Activated CD8-positive, alpha-beta T cell treated with anti-CD3 and anti-CD28 coated beads for 36 hours (primary cell): Measurements from ENCODE around the gene NCK2. TPM values are rescaled to one million over a fixed set of nuclear protein-coding genes. Genes with fewer than 3 reads are reported as not detected.

Experiments used
- ATAC-seq: fragments of 200-7000 bp; cut with Tn5 transposase; one replicate; pipeline ENCODE4 v1.10.0; 2021; ENCODE audit warnings: mild to moderate bottlenecking, moderate library complexity
- CTCF ChIA-PET: fragments of 350-600 bp; sonication (Branson Sonifier 250); formaldehyde crosslinking; loops from one replicate; lab custom pipeline; 2021; ENCODE audit warnings: antibody characterized with exemption; lab: Charles Lee
- POLR2A ChIA-PET: fragments of 350-600 bp; sonication (Branson Sonifier 250); formaldehyde crosslinking; loops from one replicate; lab custom pipeline; 2021; ENCODE audit warnings: antibody characterized with exemption; lab: Charles Lee
- DNase-seq: peaks from one replicate; pipeline ENCODE4 v3.0.0-alpha.2; 2020
- H3K27ac Mint-ChIP-seq: one replicate; pipeline ENCODE4 v1.8.0; 2021; ENCODE audit warnings: mild to moderate bottlenecking, mixed read lengths
- H3K27me3 Mint-ChIP-seq: one replicate; pipeline ENCODE4 v1.8.0; 2021; ENCODE audit warnings: mixed read lengths
- H3K36me3 Mint-ChIP-seq: one replicate; pipeline ENCODE4 v1.8.0; 2021; ENCODE audit warnings: low read depth, mixed read lengths
- H3K4me1 Mint-ChIP-seq: one replicate; pipeline ENCODE4 v1.8.0; 2021; ENCODE audit warnings: low read depth, mixed read lengths
- H3K4me3 Mint-ChIP-seq: one replicate; pipeline ENCODE4 v1.8.0; 2021; ENCODE audit warnings: mild to moderate bottlenecking, moderate library complexity, mixed read lengths
- H3K9me3 Mint-ChIP-seq: one replicate; pipeline ENCODE4 v1.8.0; 2021; ENCODE audit warnings: mixed read lengths
- intact Hi-C: fragments of 100-400 bp; cut with micrococcal nuclease; formaldehyde crosslinking; loops from one replicate; pipeline ENCODE4 v1.10.0; 2022
- total RNA-seq, 2 experiments: library from RNA; stranded (reverse); gene quantifications; one replicate each; pipeline ENCODE4 v1.2.3, GENCODE V29; 2021
- TF ChIP-seq, protein P1 (sequence below): fragments of 200-600 bp; IDR thresholded peaks from one replicate; pipeline ENCODE4 v1.8.0; 2022; ENCODE audit warnings: antibody characterized with exemption, mild to moderate bottlenecking

Gene NCK2
- total RNA-seq, 2 experiments from 2014 or later = 68.3 to 69.7 TPM

DNA sequence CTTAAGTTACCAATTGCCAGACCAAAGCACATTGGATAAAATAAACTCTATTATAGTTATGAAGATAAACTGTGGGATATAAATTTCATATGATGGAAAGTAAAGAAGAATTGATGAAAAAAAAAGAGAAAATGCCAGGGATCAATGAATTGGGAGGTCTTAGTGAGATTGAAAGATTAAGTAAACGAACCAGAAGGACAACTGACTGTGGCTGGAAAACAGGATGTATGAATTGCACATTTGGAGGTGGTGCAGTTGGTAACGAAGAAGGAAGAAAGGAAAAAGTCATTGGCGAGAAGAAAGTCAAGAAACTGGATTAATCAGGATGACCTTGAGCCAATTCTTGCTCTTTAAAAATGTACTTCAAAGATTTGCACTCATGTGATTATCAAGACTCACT, 166.7 kb downstream of the NCK2 start:
- DNase-seq (no peak), ATAC-seq (no peak)
- no peaks in the 10 kb centered on the region for H3K27me3 Mint-ChIP-seq
- intact Hi-C loops = no loop called here
- peaks cover 13% of the 10 kb centered on the region for H3K9me3 Mint-ChIP-seq
- ChIA-PET POLR2A (interaction anchor here (1.5 kb wide), 1 partner anchor 165 kb away, joined by 4 read pairs; no protein-coding TSS in a partner anchor), CTCF (no interaction called here)
- no peak overlapping the region for H3K4me3 Mint-ChIP-seq
- H3K4me1 Mint-ChIP-seq = peaks cover 28% of the 10 kb centered on the region
- peaks cover 7% of the 10 kb centered on the region for H3K36me3 Mint-ChIP-seq
- no peak overlapping the region for H3K27ac Mint-ChIP-seq
- TF ChIP-seq, protein P1, sequence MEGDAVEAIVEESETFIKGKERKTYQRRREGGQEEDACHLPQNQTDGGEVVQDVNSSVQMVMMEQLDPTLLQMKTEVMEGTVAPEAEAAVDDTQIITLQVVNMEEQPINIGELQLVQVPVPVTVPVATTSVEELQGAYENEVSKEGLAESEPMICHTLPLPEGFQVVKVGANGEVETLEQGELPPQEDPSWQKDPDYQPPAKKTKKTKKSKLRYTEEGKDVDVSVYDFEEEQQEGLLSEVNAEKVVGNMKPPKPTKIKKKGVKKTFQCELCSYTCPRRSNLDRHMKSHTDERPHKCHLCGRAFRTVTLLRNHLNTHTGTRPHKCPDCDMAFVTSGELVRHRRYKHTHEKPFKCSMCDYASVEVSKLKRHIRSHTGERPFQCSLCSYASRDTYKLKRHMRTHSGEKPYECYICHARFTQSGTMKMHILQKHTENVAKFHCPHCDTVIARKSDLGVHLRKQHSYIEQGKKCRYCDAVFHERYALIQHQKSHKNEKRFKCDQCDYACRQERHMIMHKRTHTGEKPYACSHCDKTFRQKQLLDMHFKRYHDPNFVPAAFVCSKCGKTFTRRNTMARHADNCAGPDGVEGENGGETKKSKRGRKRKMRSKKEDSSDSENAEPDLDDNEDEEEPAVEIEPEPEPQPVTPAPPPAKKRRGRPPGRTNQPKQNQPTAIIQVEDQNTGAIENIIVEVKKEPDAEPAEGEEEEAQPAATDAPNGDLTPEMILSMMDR = no peak

DNA sequence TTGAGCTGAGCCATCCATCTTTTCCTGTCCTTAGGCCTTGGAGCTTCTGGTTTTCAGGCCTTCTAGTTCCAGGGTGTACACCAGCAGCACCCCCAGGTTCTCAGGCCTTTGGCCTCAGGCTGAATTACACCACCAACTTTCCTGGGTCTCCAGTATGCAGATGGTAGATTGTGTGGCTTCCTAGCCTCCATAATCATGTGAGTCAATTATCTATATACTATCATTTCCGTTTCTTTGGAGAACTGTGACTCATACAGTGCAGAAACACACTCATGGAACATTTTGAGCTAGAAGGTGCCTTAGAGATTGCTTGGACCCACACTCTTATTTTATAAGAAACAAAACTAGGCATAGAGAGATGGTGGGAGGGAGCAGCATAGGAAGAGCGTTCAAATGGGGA, 167.4 kb downstream of the NCK2 start:
- Mint-ChIP-seq H3K36me3 (peaks cover 7% of the 10 kb centered on the region), H3K27me3 (no peaks in the 10 kb centered on the region), H3K27ac (peak overlapping the region; percentile 78), H3K4me1 (peaks cover 21% of the 10 kb centered on the region), H3K4me3 (no peak overlapping the region), H3K9me3 (peaks cover 13% of the 10 kb centered on the region)
- peak; percentile 86 for ATAC-seq
- no peak for DNase-seq
- POLR2A ChIA-PET = interaction anchor here (0.6 to 1.6 kb wide), 3 partner anchors 17 to 166 kb away, joined by 3 to 4 read pairs (median 4); no protein-coding TSS in a partner anchor
- CTCF ChIA-PET = no interaction called here
- TF ChIP-seq, protein P1 = no peak
- intact Hi-C loops = no loop called here

DNA sequence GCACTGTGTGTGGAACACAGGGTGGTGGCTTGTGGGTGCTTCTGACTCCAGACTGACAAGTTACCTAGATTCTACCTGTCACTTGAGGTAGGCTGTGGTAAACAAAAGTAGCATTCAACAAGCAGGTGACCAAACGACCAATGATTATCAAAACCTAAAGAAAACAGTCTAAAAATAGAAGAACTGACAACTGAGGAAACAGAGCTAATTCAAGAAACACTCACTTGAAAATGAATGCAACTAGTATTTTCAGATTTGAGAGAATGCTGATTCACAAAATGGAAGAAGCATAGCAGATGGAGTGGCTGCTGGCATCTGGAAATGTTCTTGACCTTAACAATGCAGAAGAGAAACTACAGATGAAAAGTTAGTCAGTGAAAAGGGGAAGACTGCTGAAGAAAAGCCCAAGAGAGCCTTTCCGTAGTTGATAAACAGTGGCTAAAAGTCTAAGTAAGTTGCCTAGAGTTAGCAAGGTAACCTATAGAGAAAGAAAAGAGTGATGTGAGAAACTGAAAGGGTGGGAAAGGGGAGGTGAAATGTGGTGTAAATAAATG, 170.4 kb downstream of the NCK2 start:
- ChIA-PET CTCF (interaction anchor here (1.3 kb wide), 1 partner anchor 9 kb away, joined by 3 read pairs; no protein-coding TSS in a partner anchor), POLR2A (interaction anchor here (1.0 kb wide), 2 partner anchors 16 to 184 kb away, joined by 3 read pairs; no protein-coding TSS in a partner anchor)
- intact Hi-C loops = no loop called here
- Mint-ChIP-seq H3K4me1 (peaks cover 38% of the 10 kb centered on the region), H3K9me3 (peaks cover 13% of the 10 kb centered on the region), H3K36me3 (peaks cover 7% of the 10 kb centered on the region), H3K27ac (no peak overlapping the region), H3K4me3 (no peak overlapping the region), H3K27me3 (no peaks in the 10 kb centered on the region)
- TF ChIP-seq, protein P1 = no peak
- no peak for ATAC-seq
- no peak for DNase-seq

DNA sequence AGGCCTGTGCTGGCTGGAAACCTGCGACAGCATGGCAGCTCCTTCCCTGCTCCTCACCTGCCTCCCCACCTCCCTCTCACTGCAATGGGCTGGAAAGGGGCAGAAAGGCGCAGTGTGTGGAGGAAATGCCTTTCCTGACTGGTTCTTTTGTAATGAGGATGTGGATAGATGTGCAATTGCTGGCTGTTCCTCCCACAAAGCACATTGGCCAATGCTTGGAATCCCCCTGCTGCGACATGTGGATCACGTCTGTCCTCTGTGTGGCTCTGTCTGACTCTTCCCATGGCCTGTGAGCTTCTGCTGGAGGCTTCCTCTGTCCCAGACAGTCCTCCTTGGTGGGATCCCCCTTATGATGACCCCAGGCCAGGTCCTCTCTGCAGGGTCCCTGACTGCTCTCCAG, 172.5 kb downstream of the NCK2 start:
- intact Hi-C loops = no loop called here
- Mint-ChIP-seq H3K36me3 (peaks cover 17% of the 10 kb centered on the region), H3K4me1 (peaks cover 34% of the 10 kb centered on the region), H3K9me3 (peaks cover 24% of the 10 kb centered on the region), H3K4me3 (no peak overlapping the region), H3K27me3 (no peaks in the 10 kb centered on the region), H3K27ac (no peak overlapping the region)
- ChIA-PET POLR2A (interaction anchor here (0.7 kb wide), 1 partner anchor 127 kb away, joined by 4 read pairs; no protein-coding TSS in a partner anchor), CTCF (interaction anchor here (1.5 kb wide), 1 partner anchor 10 kb away, joined by 4 read pairs; no protein-coding TSS in a partner anchor)
- DNase-seq (no peak), ATAC-seq (no peak)
- TF ChIP-seq, protein P1 = no peak

DNA sequence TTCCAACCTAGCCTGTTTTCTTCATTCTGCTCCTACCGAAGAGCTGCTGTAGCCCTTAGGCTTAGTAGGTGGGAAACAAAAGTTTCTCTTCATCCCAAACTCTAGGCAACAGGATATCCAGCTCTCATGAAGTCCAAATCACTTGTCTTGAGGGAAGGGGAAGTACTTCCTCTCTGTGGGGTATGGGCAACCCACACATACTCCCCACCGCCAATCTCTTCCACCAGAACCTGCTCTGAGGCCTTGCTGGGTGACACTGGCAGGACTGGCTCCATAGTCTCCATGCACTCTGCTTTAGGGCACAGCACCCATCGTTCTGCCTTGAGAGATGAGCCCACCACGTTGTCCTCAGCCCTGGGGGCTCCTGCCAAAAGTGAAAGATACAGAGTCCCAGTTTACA, 173.0 kb downstream of the NCK2 start:
- peak overlapping the region; percentile 30 for H3K27ac Mint-ChIP-seq
- POLR2A ChIA-PET = no interaction called here
- CTCF ChIA-PET = interaction anchor here (1.0 to 1.5 kb wide), 2 partner anchors 11 to 12 kb away, joined by 3 to 4 read pairs; no protein-coding TSS in a partner anchor

More for the DNA sequence above, 173.0 kb downstream of the NCK2 start:
- H3K4me3 Mint-ChIP-seq = no peak overlapping the region
- ATAC-seq (no peak), DNase-seq (no peak)
- TF ChIP-seq, protein P1 = no peak
- H3K36me3 Mint-ChIP-seq = peaks cover 19% of the 10 kb centered on the region
- intact Hi-C loops = no loop called here
- peaks cover 26% of the 10 kb centered on the region for H3K9me3 Mint-ChIP-seq
- no peaks in the 10 kb centered on the region for H3K27me3 Mint-ChIP-seq
- peaks cover 29% of the 10 kb centered on the region for H3K4me1 Mint-ChIP-seq
